A549 (cell line): ENCODE results near the gene INSL3. TPM values are rescaled to one million over a fixed set of nuclear protein-coding genes. Genes with fewer than 3 reads are reported as not detected.

ENCODE experiments used
- ATAC-seq, 2 experiments: fragments of 200-7000 bp in 1 of 2; fragments of >200 bp in 1 of 2; cut with Nextera tagmentation in 1 of 2; cut with Tn5 transposase in 1 of 2; 3 replicates each; pipeline versions ENCODE4 v1.8.0 to v1.9.1; 2018 to 2020; ENCODE audit warnings: mild to moderate bottlenecking in 1 of 2, moderate library complexity in 1 of 2
- CTCF ChIA-PET: fragments of 300-600 bp; sonication (Branson Sonifier 250); formaldehyde crosslinking; extraction: SDS; loops from one replicate; lab custom pipeline; 2021; ENCODE audit warnings: antibody characterized with exemption, inconsistent platforms; lab: Yijun Ruan, JAX
- POLR2A ChIA-PET: fragments of 350-600 bp; formaldehyde crosslinking; extraction: SDS; loops from one replicate; lab custom pipeline; 2021; ENCODE audit warnings: antibody characterized with exemption, inconsistent platforms; lab: Yijun Ruan, JAX
- DNase-seq, 2 experiments: peaks; one replicate each; pipeline versions ENCODE4 v3.0.0 to v3.0.0-alpha.2; 2011 to 2016; ENCODE audit warnings: low read depth in 1 of 2, low spot score in 1 of 2
- FAIRE-seq: peaks from 2 replicates; lab custom pipeline; 2011; peaks lifted over from hg19 to GRCh38; lab: Jason Lieb, UNC
- H3K27ac ChIP-seq, 2 experiments: fragments of >200 bp; sonication (Bioruptor Twin); formaldehyde crosslinking; 3 replicates each; pipeline ENCODE4 v1.5.1; 2016 to 2017
- H3K4me1 ChIP-seq: fragments of >200 bp; sonication (Bioruptor Twin); formaldehyde crosslinking; 3 replicates; pipeline ENCODE4 v1.6.1; 2016
- H3K4me2 ChIP-seq: fragments of >200 bp; sonication (Bioruptor Twin); formaldehyde crosslinking; 3 replicates; pipeline ENCODE4 v1.6.1; 2016
- H3K4me3 ChIP-seq: fragments of >200 bp; sonication (Bioruptor Twin); formaldehyde crosslinking; 3 replicates; pipeline ENCODE4 v1.5.1; 2016
- H3K9me3 ChIP-seq: fragments of >200 bp; sonication (Bioruptor Twin); formaldehyde crosslinking; 3 replicates; pipeline ENCODE4 v1.6.1; 2016
- BHLHE40 ChIP-seq: IDR thresholded peaks from 2 replicates; pipeline ENCODE4 v1.6.1; 2012; ENCODE audit warnings: low read depth, low read length, inconsistent platforms
- CBX8 ChIP-seq: fragments of 200-600 bp; sonication (generic); IDR thresholded peaks from 2 replicates; pipeline ENCODE4 v1.6.1; 2016
- CEBPB ChIP-seq, 2 experiments: fragments of >200 bp in 1 of 2; sonication (Bioruptor Twin) in 1 of 2; formaldehyde crosslinking in 1 of 2; IDR thresholded peaks; 2 replicates each; pipeline ENCODE4 v1.6.1; 2012 to 2016
- CHD4 ChIP-seq: fragments of 200-600 bp; sonication (generic); IDR thresholded peaks from 2 replicates; pipeline ENCODE4 v1.6.1; 2016; ENCODE audit warnings: antibody characterized with exemption, mild to moderate bottlenecking, borderline replicate concordance
- E2F6 ChIP-seq: IDR thresholded peaks from 2 replicates; pipeline ENCODE4 v1.6.1; 2012; ENCODE audit warnings: low read depth, borderline replicate concordance
- EHMT2 ChIP-seq: fragments of 200-600 bp; sonication (generic); IDR thresholded peaks from 2 replicates; pipeline ENCODE4 v1.6.1; 2016; ENCODE audit warnings: antibody characterized with exemption, low read depth, mild to moderate bottlenecking, moderate library complexity
- ESRRA ChIP-seq: fragments of 150-350 bp; IDR thresholded peaks from 2 replicates; pipeline ENCODE4 v1.6.1; 2014; ENCODE audit warnings: mild to moderate bottlenecking, low read length, borderline replicate concordance
- HES2 ChIP-seq: fragments of >200 bp; sonication (Bioruptor Twin); formaldehyde crosslinking; IDR thresholded peaks from 2 replicates; pipeline ENCODE4 v1.6.1; 2016
- HOXB5 ChIP-seq: fragments of 250-450 bp; sonication (Bioruptor Pico); IDR thresholded peaks from 2 replicates; pipeline ENCODE4 v1.5.0; 2020; ENCODE audit warnings: mild to moderate bottlenecking, moderate library complexity
- JUN ChIP-seq, 2 experiments: fragments of >200 bp; sonication (Bioruptor Twin); formaldehyde crosslinking; IDR thresholded peaks; 2 replicates in 1 of 2; 3 replicates in 1 of 2; pipeline ENCODE4 v1.6.1; 2016 to 2017
- JUNB ChIP-seq: fragments of >200 bp; sonication (Bioruptor Twin); formaldehyde crosslinking; IDR thresholded peaks from 2 replicates; pipeline ENCODE4 v1.6.1; 2016
- KDM1A ChIP-seq: fragments of 200-600 bp; sonication (generic); IDR thresholded peaks from 2 replicates; pipeline ENCODE4 v1.6.1; 2016; ENCODE audit warnings: low read depth, mild to moderate bottlenecking
- KDM5A ChIP-seq: fragments of 200-600 bp; sonication (generic); IDR thresholded peaks from 2 replicates; pipeline ENCODE4 v1.6.1; 2016; ENCODE audit warnings: antibody characterized with exemption, mild to moderate bottlenecking
- MAX ChIP-seq: IDR thresholded peaks from 2 replicates; pipeline ENCODE4 v1.6.1; 2012
- MAZ ChIP-seq: fragments of 150-350 bp; IDR thresholded peaks from 2 replicates; pipeline ENCODE4 v1.6.1; 2014; ENCODE audit warnings: antibody characterized with exemption, low read depth, low read length, borderline replicate concordance
- NFE2L2 ChIP-seq: fragments of 150-350 bp; conservative IDR thresholded peaks from 2 replicates; pipeline ENCODE4 v1.6.1; 2014; ENCODE audit warnings: low read length
- NR3C1 ChIP-seq: fragments of >200 bp; sonication (Bioruptor Twin); formaldehyde crosslinking; IDR thresholded peaks from 3 replicates; pipeline ENCODE4 v1.6.1; 2017
- RAD21 ChIP-seq, 2 experiments: fragments of >200 bp in 1 of 2; sonication (Bioruptor Twin) in 1 of 2; formaldehyde crosslinking in 1 of 2; IDR thresholded peaks in 1 of 2; conservative IDR thresholded peaks in 1 of 2; 2 replicates in 1 of 2; 3 replicates in 1 of 2; pipeline ENCODE4 v1.6.1; 2012 to 2018; ENCODE audit warnings: inconsistent platforms in 1 of 2
- RNF2 ChIP-seq: fragments of 200-600 bp; sonication (generic); IDR thresholded peaks from 2 replicates; pipeline ENCODE4 v1.6.1; 2016; ENCODE audit warnings: low read depth, mild to moderate bottlenecking, antibody characterized with exemption, moderate library complexity, borderline replicate concordance
- SREBF2 ChIP-seq: fragments of 450-650 bp; IDR thresholded peaks from 2 replicates; pipeline ENCODE4 v1.6.1; 2014; ENCODE audit warnings: mild to moderate bottlenecking, moderate library complexity
- USF2 ChIP-seq: fragments of 450-650 bp; IDR thresholded peaks from 2 replicates; pipeline ENCODE4 v1.6.1; 2014; ENCODE audit warnings: antibody characterized with exemption
- ZFP36 ChIP-seq: fragments of 450-650 bp; IDR thresholded peaks from 2 replicates; pipeline ENCODE4 v1.6.1; 2014; ENCODE audit warnings: borderline replicate concordance; ENCODE audit not compliant: partially characterized antibody
- ZNF302 ChIP-seq: fragments of 250-450 bp; sonication (Bioruptor Pico); IDR thresholded peaks from 2 replicates; pipeline ENCODE4 v1.9.0; 2021; ENCODE audit warnings: inconsistent platforms, mild to moderate bottlenecking, moderate library complexity
- ZSCAN20 ChIP-seq: fragments of 250-450 bp; sonication (Bioruptor Pico); IDR thresholded peaks from 2 replicates; pipeline ENCODE4 v1.8.0; 2022; ENCODE audit warnings: mild to moderate bottlenecking, moderate library complexity
- WGBS: methylation state at CpG from one replicate; pipeline ENCODE4 v1.1.6; 2017; ENCODE audit errors: missing lambda C conversion rate; 5-methylcytosine and 5-hydroxymethylcytosine counted together
- polyA plus RNA-seq, 4 experiments: library from polyadenylated mRNA; depleted of rRNA in 3 of 4; stranded (reverse); fragments of >200 nt; fragmentation: RNase III in 1 of 4; extraction: RNeasy Plus Mini Kit Qiagen cat#74134 plus additional on column Dnase treatment in 1 of 4; gene quantifications; 2 replicates in 3 of 4; 3 replicates in 1 of 4; pipeline ENCODE4 v1.2.3, GENCODE V29; 2011 to 2017

INSL3 gene
- polyA plus RNA-seq, 2 of the 4 experiments (the other 2 are of a cell fraction), result 0.25 to 0.27 TPM

GRCh38 chr19:17830567-17831418 is 9.5 kb upstream of the INSL3 start:
- POLR2A ChIA-PET, result interaction anchor here (0.7 to 1.3 kb wide), 5 partner anchors 12 to 112 kb away, joined by 3 to 9 read pairs (median 4); partner anchors contain the start of genes B3GNT3, MAP1S and RPL18A
- ATAC-seq, result peak; percentile 85 to 93
- H3K27ac ChIP-seq, result peak overlapping the region; percentile 88 to 89
- DNase-seq, result peak; percentile 89 to 91
- H3K4me3 ChIP-seq, result peak overlapping the region; percentile 55
- H3K4me2 ChIP-seq, result peak overlapping the region; percentile 100
- no peaks in the 10 kb centered on the region for H3K9me3 ChIP-seq
- no peak for FAIRE-seq
- 66% methylated on average over 23 of the region's 50 CpGs for WGBS
- TF ChIP-seq ZFP36 (no peak), CEBPB (IDR thresholded peaks at IDR 0.05) (no peak), E2F6 (no peak), SREBF2 (no peak), RNF2 (no peak), KDM1A (no peak), ZNF302 (CRISPR knock-in tag) (no peak), RAD21 (conservative IDR thresholded peaks at IDR 0.05 in 1 of 2, IDR thresholded peaks at IDR 0.05 in 1 of 2) (no peak), NFE2L2 (no peak), HES2 (no peak)
- peaks cover 4% of the 10 kb centered on the region; the same call in 1 of the 3 replicates for H3K4me1 ChIP-seq
- CTCF ChIA-PET, result interaction anchor here (0.7 to 1.2 kb wide), 2 partner anchors 10 to 46 kb away, joined by 3 read pairs; no protein-coding TSS in a partner anchor

- Histone ChIP-seq H3K4me2 (peak overlapping the region; percentile 100), H3K27ac (peak overlapping the region; percentile 88 to 89), H3K4me1 (peaks cover 4% of the 10 kb centered on the region; the same call in 1 of the 3 replicates), H3K9me3 (no peaks in the 10 kb centered on the region), H3K4me3 (peak overlapping the region; percentile 55)
- TF ChIP-seq USF2, result peak; percentile 38; the same call in 1 of the 2 replicates
- TF ChIP-seq ESRRA, result no peak
- TF ChIP-seq HOXB5 (CRISPR knock-in tag), result no peak
- TF ChIP-seq CHD4, result peak; percentile 74; the same call in 1 of the 2 replicates
- no peak for TF ChIP-seq BHLHE40
- TF ChIP-seq KDM1A, result peak; percentile 85
- peak; percentile 47; the same call in 1 of the 2 replicates for TF ChIP-seq MAX
- TF ChIP-seq NR3C1, result no peak
- TF ChIP-seq JUNB, result no peak
- no peak for TF ChIP-seq CBX8
- TF ChIP-seq KDM5A, result no peak
- TF ChIP-seq MAZ, result no peak
- TF ChIP-seq EHMT2, result no peak
- TF ChIP-seq ZSCAN20 (CRISPR knock-in tag), result no peak
- no peak for TF ChIP-seq RAD21 (conservative IDR thresholded peaks at IDR 0.05 in 1 of 2, IDR thresholded peaks at IDR 0.05 in 1 of 2)
- 0 out of 2 replicates have a peak, but pooled peaks have one; percentile 37 for TF ChIP-seq E2F6
- TF ChIP-seq JUN (IDR thresholded peaks at IDR 0.05), result 0 out of 5 replicates have a peak, but pooled peaks of 1 of the 2 experiments have one; percentile 8
- POLR2A ChIA-PET, result interaction anchor here (0.7 to 1.3 kb wide), 5 partner anchors 13 to 111 kb away, joined by 3 to 9 read pairs (median 4); partner anchors contain the start of genes B3GNT3, MAP1S and RPL18A
- DNase-seq (peak; percentile 82 to 87), ATAC-seq (peak; percentile 79 to 84), FAIRE-seq (no peak)
- 2% methylated on average over 13 of the region's 29 CpGs for WGBS
- CTCF ChIA-PET, result interaction anchor here (0.7 to 1.2 kb wide), 3 partner anchors 11 to 45 kb away, joined by 3 to 4 read pairs (median 3); partner anchors contain the start of gene RPL18A
These were observed 8.7 kb upstream of the INSL3 start for GRCh38 chr19:17829855-17830566.
